ENCODE data around the gene TRAK1. TPM values are rescaled to one million over a fixed set of nuclear protein-coding genes. Genes with fewer than 3 reads are reported as not detected.

Gene TRAK1
- total RNA-seq, 4 donors from 2014 or later = 25.9 to 41.6 (median 29.6) TPM

GRCh38 chr3:42189001-42189460, 97.9 kb downstream of the TRAK1 start:
- TF ChIP-seq CTCF (IDR thresholded peaks at IDR 0.05; ENCODE audit: low read depth) = no peak

GRCh38 chr3:42189736-42190135, 98.6 kb downstream of the TRAK1 start:
- no peak for TF ChIP-seq CTCF (IDR thresholded peaks at IDR 0.05; ENCODE audit: low read depth)

GRCh38 chr3:42190701-42191442, 99.7 kb downstream of the TRAK1 start:
- TF ChIP-seq CTCF (IDR thresholded peaks at IDR 0.05; ENCODE audit: low read depth) = no peak

GRCh38 chr3:42191443-42191747, 100.2 kb downstream of the TRAK1 start:
- TF ChIP-seq CTCF (IDR thresholded peaks at IDR 0.05; ENCODE audit: low read depth) = no peak

GRCh38 chr3:42192334-42193200, 101.4 kb downstream of the TRAK1 start:
- TF ChIP-seq CTCF (IDR thresholded peaks at IDR 0.05; ENCODE audit: low read depth) = no peak

- no peak for TF ChIP-seq CTCF (IDR thresholded peaks at IDR 0.05; ENCODE audit: low read depth)
Observed at GRCh38 chr3:42194943-42195510, 103.9 kb downstream of the TRAK1 start.

GRCh38 chr3:42195879-42196330, 104.7 kb downstream of the TRAK1 start:
- TF ChIP-seq CTCF (IDR thresholded peaks at IDR 0.05; ENCODE audit: low read depth) = no peak
